GM19099 (cell line): ENCODE measurements around the gene IKZF4.

Experiments used
- POLR2A ChIP-seq: IDR thresholded peaks from 3 replicates; pipeline ENCODE4 v1.6.1; 2011; ENCODE audit warnings: low read depth; ENCODE audit not compliant: insufficient read length; ENCODE audit errors: extremely low read depth

Gene IKZF4

GRCh38 chr12:56071648-56072047 lies 50.8 kb downstream of the IKZF4 start:
- no peak for TF ChIP-seq POLR2A

DNA sequence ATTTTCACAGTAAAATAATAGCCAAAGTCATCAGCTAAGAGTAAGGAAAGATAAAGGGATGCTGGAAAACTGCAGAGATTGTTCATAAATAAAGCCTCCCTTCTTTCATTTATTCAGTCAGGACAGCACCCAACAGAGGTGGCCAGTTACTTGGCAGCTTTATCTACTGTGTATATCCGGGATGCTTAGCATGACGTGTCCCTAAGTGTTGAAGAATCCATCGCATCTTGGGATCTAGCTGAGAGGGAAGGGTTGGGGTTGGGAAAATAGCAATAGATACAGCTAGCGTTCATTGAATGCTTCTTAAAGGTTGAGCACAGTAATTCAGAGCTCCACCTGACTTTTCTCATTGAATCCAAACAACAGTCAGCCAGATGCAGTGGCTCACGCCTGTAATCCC lies 53.6 kb downstream of the IKZF4 start:
- no peak for TF ChIP-seq POLR2A

DNA sequence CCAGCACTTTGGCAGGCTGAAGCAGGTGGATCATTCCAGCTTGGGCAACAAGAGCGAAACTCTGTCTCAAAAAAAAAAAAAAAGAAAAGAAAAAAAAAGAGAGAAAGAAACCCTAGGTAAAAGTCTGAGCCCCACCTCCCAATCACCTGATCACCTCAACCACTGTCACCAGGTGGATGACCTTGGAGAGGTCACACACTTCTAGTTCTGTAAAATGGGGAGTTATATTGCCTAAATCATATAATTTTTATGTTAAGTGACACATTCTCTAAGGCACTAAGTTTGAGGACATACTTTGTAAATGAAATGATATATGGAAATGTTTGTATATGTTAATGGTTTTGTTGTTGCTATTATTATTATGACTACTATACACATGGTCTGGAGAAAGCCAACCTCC lies 57.6 kb downstream of the IKZF4 start:
- no peak for TF ChIP-seq POLR2A

DNA sequence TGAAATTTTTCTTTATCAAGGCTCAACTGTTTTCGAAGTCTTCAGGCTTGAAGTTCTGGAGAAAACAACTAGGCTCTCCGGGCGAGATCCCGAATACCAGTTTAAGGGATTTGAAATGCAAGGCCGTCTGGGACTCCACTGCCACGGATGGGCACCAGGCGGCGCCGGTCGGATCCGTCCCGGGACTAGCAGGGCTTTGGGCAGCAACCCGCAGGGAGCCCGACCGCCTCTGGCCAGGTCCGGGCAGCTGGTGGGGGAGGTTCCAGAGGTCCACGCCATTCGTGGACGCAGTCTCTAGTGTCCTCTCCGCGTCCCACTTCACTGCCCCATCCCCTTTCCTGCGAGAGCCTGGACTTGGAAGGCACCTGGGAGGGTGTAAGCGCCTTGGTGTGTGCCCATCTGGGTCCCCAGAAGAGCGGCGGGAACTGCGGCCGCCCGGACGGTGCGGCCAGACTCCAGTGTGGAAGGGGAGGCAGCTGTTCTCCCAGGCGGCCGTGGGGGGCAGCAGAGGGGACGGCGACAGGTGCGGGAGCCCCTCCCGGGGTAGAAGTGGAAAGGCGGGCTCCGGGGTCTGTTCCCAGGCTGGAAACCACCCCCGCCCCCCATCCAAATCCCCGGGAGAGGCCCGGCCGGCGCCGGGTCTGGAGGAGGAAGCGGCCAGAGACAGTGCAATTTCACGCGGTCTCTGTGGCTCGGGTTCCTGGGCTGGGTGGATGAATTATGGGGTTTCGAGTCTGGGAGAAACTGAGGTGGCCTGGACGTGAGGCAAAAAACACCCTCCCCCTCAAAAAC lies 58.3 kb downstream of the IKZF4 start:
- TF ChIP-seq POLR2A, result no peak

DNA sequence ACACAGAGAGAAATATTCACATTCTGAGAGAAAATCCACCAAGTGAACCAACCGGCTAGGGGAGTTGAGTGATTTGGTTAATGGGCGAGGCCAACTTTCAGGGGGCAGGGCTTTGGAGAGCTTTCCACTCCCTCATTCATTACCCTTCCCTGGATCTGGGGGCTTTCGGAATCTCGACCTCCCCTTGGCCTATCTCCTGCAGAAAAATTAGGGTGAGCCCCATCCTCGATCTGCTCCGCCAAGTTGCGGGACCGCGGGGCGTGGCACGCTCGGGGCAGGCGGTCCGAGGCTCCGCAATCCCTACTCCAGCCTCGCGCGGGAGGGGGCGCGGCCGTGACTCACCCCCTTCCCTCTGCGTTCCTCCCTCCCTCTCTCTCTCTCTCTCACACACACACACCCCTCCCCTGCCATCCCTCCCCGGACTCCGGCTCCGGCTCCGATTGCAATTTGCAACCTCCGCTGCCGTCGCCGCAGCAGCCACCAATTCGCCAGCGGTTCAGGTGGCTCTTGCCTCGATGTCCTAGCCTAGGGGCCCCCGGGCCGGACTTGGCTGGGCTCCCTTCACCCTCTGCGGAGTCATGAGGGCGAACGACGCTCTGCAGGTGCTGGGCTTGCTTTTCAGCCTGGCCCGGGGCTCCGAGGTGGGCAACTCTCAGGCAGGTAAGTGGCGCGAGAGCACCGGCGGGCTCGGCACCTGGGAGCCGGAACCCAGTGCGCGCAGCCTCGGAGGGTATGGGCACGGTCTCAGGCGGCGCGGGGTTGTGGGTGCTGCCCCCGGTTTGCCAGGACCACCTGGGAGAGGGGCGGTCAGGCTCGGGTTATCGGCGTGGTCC lies 59.1 kb downstream of the IKZF4 start, which contains the start of gene ERBB3:
ERBB3 (plus strand) TSS at position 443 of the 833 bp plus-strand sequence; CDS start at position 579, 136 bp downstream.
- TF ChIP-seq POLR2A, result no peak

- TF ChIP-seq POLR2A, result no peak
Observed at GRCh38 chr12:56080556-56081138, 59.8 kb downstream of the IKZF4 start.

DNA sequence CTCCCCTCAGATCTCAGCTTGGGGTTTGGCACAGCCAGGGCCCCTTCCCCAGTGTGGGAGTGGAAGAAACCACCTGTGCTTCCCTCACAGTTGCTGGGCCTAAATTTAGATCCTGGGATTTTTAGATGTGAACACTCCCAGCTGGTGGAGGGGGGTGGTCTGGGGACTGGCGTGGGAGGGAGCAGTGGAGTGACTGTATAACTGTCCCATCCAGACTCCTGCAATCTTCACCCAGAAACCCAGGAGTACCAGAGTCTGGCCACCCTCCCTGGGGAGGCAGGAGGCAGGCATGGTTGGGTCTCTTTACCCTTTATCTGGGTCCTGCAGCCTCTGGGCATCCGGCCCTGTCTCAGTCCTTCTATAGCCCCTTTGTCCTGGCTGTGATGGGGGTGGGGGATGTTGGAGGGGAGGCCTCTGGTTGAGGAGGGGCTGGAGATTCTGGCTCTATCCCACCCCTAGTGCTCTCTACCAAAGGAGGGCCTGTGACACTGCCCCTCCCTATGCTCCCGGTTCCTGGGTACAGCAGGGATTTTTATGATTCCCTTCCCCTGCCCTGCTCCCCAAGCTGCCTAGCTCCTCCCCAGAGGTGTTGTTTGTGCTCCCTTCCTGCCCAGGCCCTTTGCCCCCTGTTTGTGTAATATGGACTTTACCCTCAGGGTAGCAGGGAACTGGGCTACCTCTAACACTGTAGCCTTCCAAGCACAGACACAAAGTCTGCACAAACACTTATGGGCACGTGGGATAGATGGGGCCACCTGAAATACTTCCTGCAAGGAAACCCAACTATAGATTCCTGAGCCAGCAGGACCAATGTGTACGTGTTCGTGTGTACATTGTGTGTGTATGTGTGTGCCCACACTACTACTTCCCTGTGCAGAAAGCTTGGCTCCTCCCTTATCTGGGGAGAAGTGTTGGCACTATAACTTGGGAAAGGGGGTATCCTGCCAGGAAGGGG lies 60.8 kb downstream of the IKZF4 start:
- no peak for TF ChIP-seq POLR2A

GRCh38 chr12:56082382-56082781 lies 61.5 kb downstream of the IKZF4 start:
- TF ChIP-seq POLR2A, result no peak

- no peak for TF ChIP-seq POLR2A
Observed at GRCh38 chr12:56082967-56083366, 62.1 kb downstream of the IKZF4 start.

- no peak for TF ChIP-seq POLR2A
Observed at GRCh38 chr12:56084958-56085543, 64.2 kb downstream of the IKZF4 start.

- no peak for TF ChIP-seq POLR2A
Observed at GRCh38 chr12:56086096-56086495, 65.3 kb downstream of the IKZF4 start.

DNA sequence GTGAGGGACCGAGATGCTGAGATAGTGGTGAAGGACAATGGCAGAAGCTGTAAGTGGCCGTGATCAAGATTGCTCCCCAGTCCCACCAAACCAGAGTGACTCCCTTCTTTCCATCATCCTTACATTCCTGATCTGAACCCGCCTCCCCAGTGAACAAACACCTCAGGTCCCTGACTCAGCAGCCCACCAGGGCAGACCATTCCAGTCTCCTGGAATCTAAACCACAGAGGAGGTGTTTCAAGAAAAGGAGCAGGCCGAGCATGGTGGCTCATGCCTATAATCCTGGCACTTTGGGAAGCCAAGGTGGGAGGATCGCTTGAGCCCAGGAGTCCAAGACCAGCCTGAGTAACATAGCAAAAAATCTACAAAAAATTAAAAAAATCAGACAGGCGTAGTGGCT lies 65.8 kb downstream of the IKZF4 start:
- no peak for TF ChIP-seq POLR2A

- no peak for TF ChIP-seq POLR2A
Observed at GRCh38 chr12:56087220-56087619, 66.4 kb downstream of the IKZF4 start.
